HG02852 (cell line): ENCODE data around the gene SP7.
"Not testable (repeated sequence)": the region's sequence is repeated elsewhere in the genome, so short reads cannot be mapped to it uniquely, and the experiment has no call there.

Experiments
- ATAC-seq: cut with Tn5 transposase; IDR thresholded peaks from one replicate; pipeline ENCODE4 v1.9.1; 2021; ENCODE audit warnings: mild to moderate bottlenecking, moderate library complexity; ENCODE audit not compliant: unreplicated experiment

SP7 gene

DNA sequence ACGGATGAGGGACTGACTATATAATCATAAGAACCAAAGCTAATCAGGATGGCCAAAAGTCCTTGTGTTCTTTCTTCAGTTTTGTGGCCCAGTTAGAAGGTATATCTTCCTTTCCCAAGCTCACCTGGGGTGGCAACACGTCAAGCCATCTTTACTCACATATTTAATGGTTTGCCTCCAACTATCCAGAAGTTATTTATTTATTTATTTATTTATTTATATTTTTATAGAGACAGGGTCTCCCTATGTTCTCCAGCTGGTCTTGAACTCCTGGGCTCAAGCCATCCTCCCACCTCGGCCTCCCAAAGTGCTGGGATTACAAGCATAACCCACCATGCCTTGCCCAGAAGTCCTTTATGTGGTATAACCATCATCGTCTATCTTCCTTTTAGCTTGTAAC is 11.8 kb upstream of the SP7 start:
- no peak for ATAC-seq

DNA sequence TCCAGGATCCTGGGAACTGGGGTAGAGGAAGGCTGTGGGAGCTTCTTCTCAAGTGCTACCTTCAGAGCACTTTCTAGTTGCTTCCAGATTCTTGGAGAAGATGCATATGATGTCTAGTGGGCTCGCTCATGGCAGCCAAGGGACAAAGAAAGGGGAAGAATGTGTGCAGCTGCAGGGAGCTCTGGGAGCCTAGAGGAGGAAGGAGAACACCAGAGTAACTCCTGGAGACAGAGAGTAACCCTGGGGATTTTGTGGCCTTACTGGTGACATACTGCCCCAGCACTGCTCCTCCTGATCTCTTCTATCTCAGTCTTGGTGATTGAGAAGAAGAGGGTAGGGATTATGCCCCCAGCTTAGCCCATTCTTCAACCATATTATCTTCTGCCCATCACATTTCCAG is 10.3 kb upstream of the SP7 start:
- ATAC-seq: no peak

DNA sequence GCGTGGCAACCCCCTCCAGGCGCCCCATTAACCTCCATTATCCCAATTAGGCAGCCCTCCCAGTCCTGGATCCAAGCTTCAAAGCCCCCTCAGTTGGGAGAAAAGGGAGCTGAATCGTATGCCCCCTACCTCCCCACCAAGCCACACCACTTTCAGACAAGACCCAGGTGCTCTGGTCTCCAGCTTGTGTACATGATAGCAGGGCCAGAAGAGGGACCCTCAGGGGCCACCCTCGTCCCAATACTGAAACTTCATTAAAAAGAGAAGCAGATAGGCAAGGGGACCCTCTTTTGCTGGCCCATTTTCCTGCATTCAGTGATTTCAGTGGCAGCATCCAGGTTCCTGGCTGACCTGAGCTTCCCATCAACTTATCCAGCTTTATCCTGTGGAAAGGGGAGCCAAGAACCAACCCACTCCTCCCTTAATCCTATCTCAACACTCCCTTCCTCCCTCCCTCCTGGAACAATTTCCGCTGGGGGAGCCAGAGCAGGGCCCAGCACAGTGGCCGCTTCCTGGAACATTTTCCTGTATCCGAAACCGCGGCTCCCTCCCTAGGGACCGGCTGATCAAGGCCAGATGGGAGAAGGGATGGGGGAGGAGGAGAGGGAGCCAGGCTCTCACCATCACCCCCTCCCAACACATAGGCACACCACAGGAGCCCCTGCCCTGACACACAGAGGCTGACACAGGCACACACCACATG is 9.5 kb upstream of the SP7 start:
- ATAC-seq: no peak

- peak; percentile 54 for ATAC-seq
Measured at GRCh38 chr12:53344824-53345485, 8.8 kb upstream of the SP7 start.

GRCh38 chr12:53344487-53344823 is 8.3 kb upstream of the SP7 start:
- ATAC-seq: no peak

GRCh38 chr12:53343969-53344368 is 7.8 kb upstream of the SP7 start:
- no peak for ATAC-seq

GRCh38 chr12:53343449-53343848 is 7.3 kb upstream of the SP7 start:
- no peak for ATAC-seq

DNA sequence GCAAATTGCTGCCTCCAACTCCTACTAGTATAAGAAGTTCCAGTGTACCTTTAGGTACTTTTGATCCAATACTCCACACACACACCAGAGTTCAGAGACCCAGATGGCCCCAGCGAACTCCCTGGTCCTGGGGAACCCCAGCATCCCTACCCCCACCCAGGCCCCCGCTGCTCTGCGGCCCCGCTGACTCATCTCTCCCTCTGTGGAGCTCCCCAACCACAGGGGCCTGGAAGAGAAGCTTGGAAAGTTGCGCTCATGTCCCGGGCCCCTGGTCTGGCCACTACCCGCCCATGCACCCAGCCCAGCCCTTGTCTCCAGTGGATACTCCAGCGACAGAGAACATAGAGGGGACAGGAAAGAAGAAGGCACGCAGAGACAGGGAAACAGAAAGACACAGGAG is 4.2 kb upstream of the SP7 start:
- ATAC-seq: no peak

GRCh38 chr12:53338916-53339315 is 2.8 kb upstream of the SP7 start:
- no peak for ATAC-seq

GRCh38 chr12:53338017-53338416 is 1.9 kb upstream of the SP7 start:
- no peak for ATAC-seq

- ATAC-seq: no peak
Measured at GRCh38 chr12:53334822-53335221, 1.3 kb downstream of the SP7 start.

- no peak for ATAC-seq
Measured at GRCh38 chr12:53333845-53334244, 2.3 kb downstream of the SP7 start.

DNA sequence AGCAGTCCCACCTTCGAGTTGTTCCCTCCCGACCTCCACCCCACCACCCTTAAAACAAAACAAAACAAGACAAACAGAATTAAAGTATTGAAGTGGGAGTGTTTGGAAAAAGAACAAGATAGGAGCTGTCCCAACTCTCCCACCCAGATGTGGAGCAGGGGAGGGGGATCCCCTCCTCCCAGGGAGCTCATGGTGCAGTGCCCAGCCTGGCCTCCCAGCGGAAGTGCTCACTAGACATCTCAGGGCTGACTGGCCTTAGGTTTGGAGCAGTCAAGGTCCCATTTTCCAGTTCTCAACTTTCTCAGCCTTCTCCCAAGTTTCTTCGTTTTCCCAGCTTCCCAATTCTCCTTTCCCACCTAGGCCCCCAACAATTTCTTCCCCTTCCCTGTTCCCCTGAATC is 2.9 kb downstream of the SP7 start:
- no peak for ATAC-seq

DNA sequence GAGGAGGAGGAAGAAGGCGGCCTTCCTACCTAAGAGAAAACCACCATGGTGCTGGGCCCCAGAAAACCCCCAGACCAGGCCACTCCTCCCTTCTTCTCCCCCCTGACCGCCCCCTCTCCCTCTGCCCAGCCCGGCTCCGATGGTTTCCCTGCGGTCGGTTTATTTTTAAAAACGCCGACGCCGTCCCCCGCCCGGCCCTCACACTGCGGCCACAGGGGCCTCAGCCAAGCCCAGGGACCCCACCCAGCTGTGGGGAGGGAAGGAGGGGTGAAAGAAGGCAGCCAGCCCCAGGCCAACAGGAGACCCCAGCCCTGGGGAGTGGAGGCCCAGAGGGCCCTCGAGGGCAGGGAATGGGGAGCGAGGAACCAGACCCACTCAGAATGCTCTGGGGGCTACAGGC is 3.4 kb downstream of the SP7 start:
- ATAC-seq: no peak

DNA sequence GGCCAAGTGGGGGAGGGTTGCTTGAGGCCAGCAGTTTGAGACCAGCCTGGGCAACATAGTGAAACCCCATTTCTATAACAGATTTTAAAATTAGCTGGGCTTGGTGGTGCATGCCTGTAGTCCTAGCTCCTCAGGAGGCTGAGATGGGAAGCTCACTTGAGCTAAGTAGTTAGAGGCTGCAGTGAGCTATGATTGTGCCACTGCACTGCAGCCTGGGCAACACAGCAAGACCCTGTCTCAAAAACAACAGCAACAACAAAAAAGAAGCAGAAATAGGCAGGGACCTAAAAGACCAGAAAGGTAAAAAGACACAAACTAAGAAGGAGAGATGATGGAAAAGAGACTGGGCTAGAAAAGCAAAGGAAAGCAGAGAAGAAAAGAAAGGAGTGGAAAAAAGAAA is 3.8 kb downstream of the SP7 start:
- ATAC-seq: not testable (repeated sequence)

DNA sequence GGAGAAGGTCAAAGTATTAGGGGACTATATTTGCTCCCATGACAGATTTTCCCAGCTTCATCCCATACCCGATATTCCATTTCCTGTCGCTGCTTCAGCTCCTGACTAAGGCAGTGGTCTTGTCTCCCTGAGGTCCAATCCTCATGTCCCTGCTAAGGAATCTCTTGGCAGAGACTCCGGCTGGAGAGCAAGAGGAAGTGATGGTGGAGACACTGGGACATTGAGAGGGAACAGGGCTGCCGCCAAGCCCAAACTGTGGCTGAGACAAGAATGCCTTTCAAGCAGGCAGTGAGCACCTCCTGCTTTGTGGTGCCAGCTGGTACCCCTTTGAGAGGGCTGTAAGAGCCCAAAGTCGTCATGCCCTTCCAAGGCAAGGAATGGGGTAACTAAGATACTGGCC is 5.5 kb downstream of the SP7 start:
- ATAC-seq: no peak

- ATAC-seq: no peak
Measured at GRCh38 chr12:53328043-53328435, 8.1 kb downstream of the SP7 start.

DNA sequence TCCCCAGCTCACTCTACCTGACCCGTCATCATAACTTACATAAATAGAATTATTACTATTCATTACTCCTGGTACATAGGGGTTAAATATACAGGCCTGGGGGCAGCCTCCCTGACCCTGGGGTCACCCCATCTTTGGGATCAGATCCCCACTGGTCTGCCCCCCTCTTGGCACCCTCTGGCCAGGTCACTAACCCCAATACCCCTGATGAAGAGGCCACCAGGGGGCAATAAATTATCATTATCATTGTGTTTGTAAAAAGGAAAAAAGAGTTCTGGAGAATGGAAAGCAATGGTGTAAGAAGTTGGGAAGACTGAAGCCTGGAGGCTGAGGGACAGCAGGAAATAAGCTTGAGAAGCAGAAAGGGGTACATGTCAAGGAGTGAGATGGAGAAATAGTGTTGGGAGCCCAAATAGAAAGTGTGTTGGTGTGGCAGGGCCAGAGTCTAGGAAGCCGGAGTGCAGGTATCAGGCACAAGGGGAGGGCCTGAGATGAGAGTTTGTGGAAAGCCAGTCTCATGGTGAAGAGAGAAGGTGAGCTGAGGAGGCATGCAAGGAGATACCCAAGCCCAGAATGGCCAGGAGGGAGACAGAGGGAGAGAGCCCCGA is 8.6 kb downstream of the SP7 start:
- ATAC-seq: no peak

DNA sequence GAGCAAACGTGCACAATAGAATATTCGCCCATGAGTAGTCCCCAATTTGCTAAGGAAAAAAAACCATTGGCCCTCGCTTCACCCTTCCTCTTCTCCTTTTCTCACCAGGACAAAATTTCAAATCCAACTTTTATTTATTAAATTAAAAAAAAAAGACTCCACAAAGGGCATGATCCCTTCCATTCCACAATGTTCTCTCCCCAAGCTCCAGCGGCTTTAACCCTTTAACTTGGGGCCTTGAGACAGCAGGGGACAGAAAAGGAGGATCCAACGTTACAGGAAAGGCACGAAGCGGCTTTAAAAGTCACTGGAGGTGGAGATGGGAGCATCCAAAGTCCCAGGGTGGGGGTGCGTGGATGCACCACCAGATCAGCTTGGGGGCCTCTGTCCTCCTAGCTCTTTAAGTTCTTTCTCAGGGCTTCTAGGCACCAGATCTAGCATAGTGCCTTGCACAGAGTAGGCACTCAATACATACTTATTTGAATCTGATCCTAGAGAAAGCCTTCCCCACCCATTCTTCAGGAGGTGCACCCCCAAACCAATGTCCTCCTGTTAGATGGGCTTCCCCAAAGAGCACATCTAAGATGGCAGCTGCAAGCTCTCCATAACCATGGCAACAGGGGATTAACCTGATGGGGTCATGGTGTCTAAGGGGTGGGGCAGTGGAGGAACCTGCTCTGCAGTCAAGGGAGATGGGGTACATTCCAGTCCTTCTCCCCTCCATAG is 9.5 kb downstream of the SP7 start:
- ATAC-seq: no peak

DNA sequence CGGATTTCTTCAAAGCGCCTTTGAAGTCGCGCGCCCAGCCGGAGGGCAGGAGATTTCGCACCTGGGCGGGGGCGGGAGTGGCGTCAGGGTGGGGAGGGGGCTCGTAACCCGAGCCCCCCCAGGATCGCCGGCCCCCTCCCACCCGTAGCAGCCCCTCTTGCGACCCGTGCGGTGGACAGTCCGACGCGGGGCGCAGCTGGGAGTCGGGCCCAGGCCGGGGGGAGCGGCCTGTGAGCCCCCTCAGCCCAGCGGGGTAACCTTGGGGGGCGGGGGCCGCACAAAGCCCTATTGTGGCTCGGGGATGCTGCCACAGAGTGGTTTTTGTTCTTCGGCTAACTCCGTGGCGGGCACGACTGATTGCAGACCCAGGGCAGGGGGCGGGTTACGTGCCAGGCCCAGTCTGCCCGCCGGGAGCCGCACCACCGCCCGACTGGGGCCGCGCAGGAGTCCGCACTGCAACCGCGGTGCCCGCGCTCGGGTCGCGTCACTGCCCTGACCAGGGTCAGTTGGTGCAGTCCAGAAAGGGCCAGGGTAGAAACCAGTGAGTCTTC is 10.6 kb downstream of the SP7 start:
- ATAC-seq: no peak

DNA sequence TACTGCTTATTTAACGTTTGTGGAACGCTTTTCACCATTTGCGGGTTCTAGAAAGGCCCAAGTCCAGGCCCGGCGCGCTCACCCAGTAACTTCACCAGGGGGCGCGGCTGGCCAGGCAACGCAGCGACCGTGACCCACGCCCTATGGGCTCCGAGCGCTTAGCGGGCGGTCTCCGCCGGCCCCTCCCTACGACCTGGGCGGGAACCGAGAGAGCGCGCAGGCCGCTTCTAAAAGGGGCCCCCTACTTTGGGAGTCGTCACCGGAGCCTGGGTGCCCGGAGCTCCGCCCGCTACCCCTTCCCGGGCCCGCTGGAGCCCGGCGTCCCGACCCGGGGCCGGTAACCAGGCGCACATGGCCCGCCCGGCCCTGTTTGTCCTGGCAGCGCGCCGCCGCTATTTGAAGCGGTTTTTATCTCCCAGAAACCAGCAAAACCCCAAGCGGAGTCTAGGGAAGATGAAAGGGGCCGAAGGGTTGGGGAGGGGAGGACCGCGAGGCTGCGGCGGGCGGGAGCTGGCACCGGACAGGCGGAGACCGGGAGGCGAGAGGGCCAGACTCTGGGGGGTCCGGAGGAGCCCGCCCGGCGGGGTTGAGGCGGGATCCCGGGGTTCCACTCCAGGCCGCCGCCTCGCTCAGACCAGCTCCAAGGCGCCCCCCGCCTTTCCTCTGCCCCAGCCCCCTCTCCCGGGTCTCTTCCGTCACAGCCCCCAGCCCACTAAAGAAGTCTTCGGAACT is 11.2 kb downstream of the SP7 start:
- ATAC-seq: peak; percentile 50
